B cell (primary cell): Measurements from ENCODE around the gene SNAP47. TPM values are rescaled to one million over a fixed set of nuclear protein-coding genes. Genes with fewer than 3 reads are reported as not detected.

ENCODE experiments used
- ATAC-seq: fragments of 200-7000 bp; cut with Tn5 transposase; one replicate; pipeline ENCODE4 v1.10.0; 2021; ENCODE audit warnings: low read depth, mild to moderate bottlenecking, moderate number of reproducible peaks, moderate library complexity
- CTCF ChIA-PET: fragments of 350-600 bp; sonication (Branson Sonifier 250); formaldehyde crosslinking; loops from one replicate; lab custom pipeline; 2021; ENCODE audit warnings: antibody characterized with exemption, inconsistent platforms; lab: Charles Lee
- POLR2A ChIA-PET: fragments of 350-600 bp; sonication (Branson Sonifier 250); formaldehyde crosslinking; loops from one replicate; lab custom pipeline; 2021; ENCODE audit warnings: antibody characterized with exemption; lab: Charles Lee
- DNase-seq: peaks from one replicate; pipeline ENCODE4 v3.0.0; 2013
- H2AFZ ChIP-seq: 2 replicates; pipeline ENCODE4 v1.6.1; 2012; ENCODE audit warnings: mild to moderate bottlenecking, low read depth, low read length; ENCODE audit not compliant: insufficient read depth, poor library complexity, severe bottlenecking
- H3K27ac ChIP-seq, 2 donors: 1 replicate in 1 of 2; 2 replicates in 1 of 2; pipeline ENCODE4 v1.5.1; 2012 to 2013; ENCODE audit warnings: low read length in 2 of 2, mild to moderate bottlenecking in 2 of 2, moderate library complexity in 1 of 2
- H3K27me3 ChIP-seq, 4 experiments: fragments of 200-600 bp in 1 of 4; sonication (generic) in 1 of 4; replicated peaks in 1 of 4; 1 replicate in 2 of 4; 2 replicates in 2 of 4; pipeline versions ENCODE4 v1.6.1 to v1.7.0; 2013 to 2016; ENCODE audit warnings: low read length in 3 of 4, mild to moderate bottlenecking in 2 of 4, mixed read lengths in 1 of 4, moderate library complexity in 1 of 4; ENCODE audit not compliant: insufficient read depth in 4 of 4, control insufficient read depth in 3 of 4; ENCODE audit errors: control extremely low read depth in 1 of 4
- H3K36me3 ChIP-seq, 2 experiments: replicated peaks in 1 of 2; 1 replicate in 1 of 2; 2 replicates in 1 of 2; pipeline versions ENCODE4 v1.6.1 to v1.7.1; 2013; ENCODE audit warnings: low read length in 1 of 2; ENCODE audit not compliant: insufficient read depth in 2 of 2, control insufficient read depth in 1 of 2; ENCODE audit errors: control extremely low read depth in 1 of 2, extremely low read depth in 1 of 2
- H3K4me1 ChIP-seq, 2 donors: fragments of 200-600 bp in 1 of 2; sonication (generic) in 1 of 2; 1 replicate in 1 of 2; 2 replicates in 1 of 2; pipeline versions ENCODE4 v1.5.1 to v1.6.1; 2013 to 2017; ENCODE audit warnings: low read length in 2 of 2; ENCODE audit not compliant: control insufficient read depth in 2 of 2, insufficient read depth in 2 of 2
- H3K4me2 ChIP-seq: replicated peaks from 2 replicates; pipeline ENCODE3; 2012; ENCODE audit warnings: mild to moderate bottlenecking, low read depth, low read length; ENCODE audit not compliant: poor library complexity, severe bottlenecking
- H3K4me3 ChIP-seq, 5 experiments: fragments of 200-600 bp in 1 of 5; sonication (generic) in 1 of 5; 1 replicate in 3 of 5; 2 replicates in 2 of 5; pipeline versions ENCODE4 v1.5.1 to v1.7.0; 2011 to 2016; ENCODE audit warnings: low read length in 4 of 5, mild to moderate bottlenecking in 4 of 5, low read depth in 2 of 5, control low read depth in 1 of 5, moderate library complexity in 1 of 5; ENCODE audit not compliant: insufficient read depth in 1 of 5; ENCODE audit errors: control extremely low read depth in 1 of 5, extremely low read depth in 1 of 5
- H3K79me2 ChIP-seq: fragments of 200-600 bp; sonication (generic); one replicate; pipeline ENCODE4 v1.6.0; 2016; ENCODE audit warnings: low read length; ENCODE audit not compliant: control insufficient read depth, insufficient read depth
- H3K9ac ChIP-seq: fragments of 200-600 bp; sonication (generic); 2 replicates; pipeline ENCODE4 v1.6.1; 2017; ENCODE audit warnings: mild to moderate bottlenecking, low read length, moderate library complexity
- H3K9me3 ChIP-seq, 3 donors: one replicate each; pipeline versions ENCODE4 v1.6.1 to v1.7.1; 2013; ENCODE audit warnings: low read length in 2 of 3; ENCODE audit not compliant: control insufficient read depth in 2 of 3, insufficient read depth in 1 of 3; ENCODE audit errors: control extremely low read depth in 1 of 3
- H4K20me1 ChIP-seq: 2 replicates; pipeline ENCODE4 v1.6.0; 2012; ENCODE audit warnings: mild to moderate bottlenecking, low read length; ENCODE audit not compliant: insufficient read depth, control insufficient read depth, poor library complexity, severe bottlenecking
- H3K27ac Mint-ChIP-seq: one replicate; pipeline ENCODE4 v1.8.0; 2021; ENCODE audit warnings: mixed read lengths
- H3K27me3 Mint-ChIP-seq: one replicate; pipeline ENCODE4 v1.8.0; 2021; ENCODE audit warnings: mixed read lengths
- H3K4me1 Mint-ChIP-seq: one replicate; pipeline ENCODE4 v1.8.0; 2021; ENCODE audit warnings: mixed read lengths
- H3K4me3 Mint-ChIP-seq: one replicate; pipeline ENCODE4 v1.8.0; 2021; ENCODE audit warnings: mixed read lengths
- H3K9me3 Mint-ChIP-seq: one replicate; pipeline ENCODE4 v1.8.0; 2022; ENCODE audit warnings: mixed read lengths; ENCODE audit not compliant: insufficient read depth
- EZH2 ChIP-seq: IDR thresholded peaks from 2 replicates; pipeline ENCODE4 v1.6.1; 2012; ENCODE audit warnings: borderline replicate concordance, low read depth, mild to moderate bottlenecking, moderate library complexity, low read length; ENCODE audit not compliant: insufficient read depth, poor library complexity, severe bottlenecking
- WGBS: methylation state at CpG from one replicate; pipeline ENCODE4 v1.1.5; 2013; ENCODE audit warnings: missing lambda C conversion rate; ENCODE audit not compliant: insufficient coverage; 5-methylcytosine and 5-hydroxymethylcytosine counted together
- intact Hi-C: fragments of 100-400 bp; cut with micrococcal nuclease; formaldehyde crosslinking; loops from one replicate; pipeline ENCODE4 v1.10.0; 2022
- polyA plus RNA-seq: library from polyadenylated mRNA; depleted of rRNA; stranded (reverse); fragments of >200 nt; gene quantifications from 2 replicates; pipeline ENCODE4 v1.2.3, GENCODE V29; 2012
- total RNA-seq, 2 donors: library from RNA; stranded (reverse); fragments of 120-200 nt in 1 of 2; gene quantifications; 1 replicate in 1 of 2; 2 replicates in 1 of 2; pipeline versions ENCODE4 v1.2.3 to v1.2.4, GENCODE V29; 2013 to 2022
- TF ChIP-seq, protein P1 (sequence below): fragments of 200-600 bp; IDR thresholded peaks from one replicate; pipeline ENCODE4 v1.8.0; 2022; ENCODE audit warnings: antibody characterized with exemption, mild to moderate bottlenecking

The SNAP47 gene
- total and polyA plus RNA-seq, 2 donors (not counting 1 experiment from before 2014, with no cell fraction given): 25.6 to 34.9 TPM

DNA sequence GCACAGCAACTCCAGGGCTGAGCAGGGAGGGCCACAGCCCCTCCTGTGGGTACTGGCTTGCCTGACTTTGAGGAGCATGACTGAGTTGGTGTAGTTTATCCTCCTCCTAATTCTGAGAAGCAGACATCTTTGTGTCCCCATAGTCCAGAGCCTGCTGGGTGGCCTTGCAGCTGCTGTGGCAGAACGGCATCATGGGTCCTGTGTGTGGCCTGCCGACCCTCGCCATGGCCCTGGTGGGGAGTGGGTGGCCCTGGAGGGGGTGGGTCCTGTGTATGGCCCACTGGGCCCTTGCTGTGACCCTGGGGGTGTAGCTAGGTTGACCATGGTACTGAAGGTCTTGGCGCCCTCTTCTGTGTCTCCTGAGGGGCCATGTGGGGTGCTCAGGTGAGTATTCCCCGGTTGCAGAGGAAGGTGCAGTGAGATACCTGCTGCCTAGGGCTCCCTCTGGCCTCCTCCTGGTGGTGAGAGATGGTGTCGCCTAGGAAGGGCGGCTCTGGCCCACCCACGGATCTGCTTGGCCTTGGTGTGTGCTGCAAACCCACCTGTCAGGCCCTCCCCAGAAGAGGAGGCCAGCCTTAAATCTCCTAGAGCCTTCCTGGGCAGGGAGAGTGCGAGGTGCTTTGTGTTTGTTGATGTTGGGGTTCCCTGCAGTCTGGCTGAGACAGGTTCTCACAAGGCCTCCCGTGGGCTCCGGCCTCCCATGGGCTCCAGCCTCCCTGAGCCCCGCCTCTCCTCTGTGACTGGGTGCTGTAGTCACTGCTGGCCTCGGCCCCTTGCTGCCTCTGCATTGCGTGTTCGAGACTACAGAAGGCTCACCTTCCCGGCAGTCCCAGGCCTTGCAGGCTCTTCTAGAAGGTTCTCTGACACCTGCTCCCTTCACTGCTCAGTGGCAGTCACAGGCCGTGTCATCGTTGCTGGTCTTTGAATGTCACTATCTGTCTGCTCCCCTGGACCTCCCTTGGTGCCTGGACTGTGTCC, 7.8 kb downstream of the SNAP47 start:
- POLR2A ChIA-PET: no interaction called here
- peaks cover 90% of the 10 kb centered on the region for H3K79me2 ChIP-seq

DNA sequence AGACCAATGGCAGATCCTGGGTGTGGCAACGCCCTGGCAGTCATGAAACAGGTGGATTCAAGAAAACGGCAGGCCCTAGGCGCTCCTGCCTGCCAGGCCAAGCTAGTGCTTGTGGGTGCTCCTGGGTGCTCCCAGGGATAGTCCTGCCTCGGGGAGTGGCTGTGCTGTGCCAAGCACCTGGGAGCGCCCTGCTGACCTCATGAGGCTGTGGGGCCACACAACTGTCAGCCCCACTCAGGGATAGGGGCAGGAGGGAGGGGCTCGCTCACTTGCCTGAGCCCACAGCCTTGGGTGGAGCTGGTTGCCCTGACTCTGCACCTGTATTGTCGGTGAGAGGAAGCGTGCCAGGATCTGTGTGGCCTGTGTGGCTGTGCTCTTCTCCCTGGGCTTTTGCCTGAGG, 9.4 kb downstream of the SNAP47 start:
- TF ChIP-seq, protein P1, sequence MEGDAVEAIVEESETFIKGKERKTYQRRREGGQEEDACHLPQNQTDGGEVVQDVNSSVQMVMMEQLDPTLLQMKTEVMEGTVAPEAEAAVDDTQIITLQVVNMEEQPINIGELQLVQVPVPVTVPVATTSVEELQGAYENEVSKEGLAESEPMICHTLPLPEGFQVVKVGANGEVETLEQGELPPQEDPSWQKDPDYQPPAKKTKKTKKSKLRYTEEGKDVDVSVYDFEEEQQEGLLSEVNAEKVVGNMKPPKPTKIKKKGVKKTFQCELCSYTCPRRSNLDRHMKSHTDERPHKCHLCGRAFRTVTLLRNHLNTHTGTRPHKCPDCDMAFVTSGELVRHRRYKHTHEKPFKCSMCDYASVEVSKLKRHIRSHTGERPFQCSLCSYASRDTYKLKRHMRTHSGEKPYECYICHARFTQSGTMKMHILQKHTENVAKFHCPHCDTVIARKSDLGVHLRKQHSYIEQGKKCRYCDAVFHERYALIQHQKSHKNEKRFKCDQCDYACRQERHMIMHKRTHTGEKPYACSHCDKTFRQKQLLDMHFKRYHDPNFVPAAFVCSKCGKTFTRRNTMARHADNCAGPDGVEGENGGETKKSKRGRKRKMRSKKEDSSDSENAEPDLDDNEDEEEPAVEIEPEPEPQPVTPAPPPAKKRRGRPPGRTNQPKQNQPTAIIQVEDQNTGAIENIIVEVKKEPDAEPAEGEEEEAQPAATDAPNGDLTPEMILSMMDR: no peak
- TF ChIP-seq EZH2: no peak
- Histone ChIP-seq H3K27ac (no peak overlapping the region), H4K20me1 (peaks cover 54% of the 10 kb centered on the region), H3K4me2 (no peak overlapping the region), H3K4me1 (no peaks in the 10 kb centered on the region), H3K9me3 (no peaks in the 10 kb centered on the region), H2AFZ (no peak overlapping the region), H3K27me3 (no peaks in the 10 kb centered on the region), H3K4me3 (no peak overlapping the region), H3K36me3 (peaks cover 0 to 22% of the 10 kb centered on the region in 2 experiments), H3K9ac (no peak overlapping the region), H3K79me2 (peaks cover 90% of the 10 kb centered on the region)
- no peaks in the 10 kb centered on the region for H3K27me3 Mint-ChIP-seq
- no peak overlapping the region for H3K4me3 Mint-ChIP-seq
- intact Hi-C loops: no loop called here
- no peak for ATAC-seq
- peak overlapping the region; percentile 32 for H3K27ac Mint-ChIP-seq
- peaks cover 30% of the 10 kb centered on the region for H3K4me1 Mint-ChIP-seq
- ChIA-PET POLR2A (no interaction called here), CTCF (no interaction called here)
- 71% methylated on average over 8 of the region's 8 CpGs for WGBS
- H3K9me3 Mint-ChIP-seq: no peaks in the 10 kb centered on the region
- no peak for DNase-seq

More for the DNA sequence above, 7.8 kb downstream of the SNAP47 start:
- 94% methylated on average over 18 of the region's 18 CpGs for WGBS
- H3K4me1 ChIP-seq: no peaks in the 10 kb centered on the region
- intact Hi-C loops: no loop called here
- H3K4me2 ChIP-seq: no peak overlapping the region
- H4K20me1 ChIP-seq: peaks cover 63% of the 10 kb centered on the region
- H3K27me3 ChIP-seq: no peaks in the 10 kb centered on the region
- Mint-ChIP-seq H3K4me3 (no peak overlapping the region), H3K27ac (no peak overlapping the region), H3K9me3 (no peaks in the 10 kb centered on the region), H3K27me3 (no peaks in the 10 kb centered on the region), H3K4me1 (peaks cover 34% of the 10 kb centered on the region)
- H3K4me3 ChIP-seq: no peak overlapping the region
- CTCF ChIA-PET: no interaction called here
- no peak overlapping the region for H3K27ac ChIP-seq
- no peak for ATAC-seq
- no peak overlapping the region for H3K9ac ChIP-seq
- DNase-seq: no peak
- H2AFZ ChIP-seq: no peak overlapping the region
- no peaks in the 10 kb centered on the region for H3K9me3 ChIP-seq
- H3K36me3 ChIP-seq: peaks cover 0 to 6% of the 10 kb centered on the region in 2 experiments
- TF ChIP-seq EZH2: no peak
- TF ChIP-seq, protein P1: no peak
